PC-3 (cell line): ENCODE data around the gene RNF144B. TPM values are rescaled to one million over a fixed set of nuclear protein-coding genes. Genes with fewer than 3 reads are reported as not detected.

Experiments used
- ATAC-seq: fragments of 200-7000 bp; cut with Tn5 transposase; 2 replicates; pipeline ENCODE4 v1.9.1; 2020; ENCODE audit warnings: mild to moderate bottlenecking, moderate library complexity
- BruUV-seq: library from RNA; stranded (reverse); fragments of 400-500 nt; replicated peaks from 2 replicates; lab custom pipeline; 2021; lab: Mats Ljungman, UMichigan
- CTCF ChIA-PET: fragments of 300-600 bp; sonication (Branson Sonifier 250); formaldehyde crosslinking; loops from one replicate; lab custom pipeline; 2022; ENCODE audit warnings: antibody characterized with exemption; lab: Charles Lee
- POLR2A ChIA-PET: fragments of 300-600 bp; sonication (Branson Sonifier 250); formaldehyde crosslinking; loops from one replicate; lab custom pipeline; 2022; ENCODE audit warnings: antibody characterized with exemption; ENCODE audit not compliant: unreplicated experiment; lab: Charles Lee
- DNase-seq: peaks from one replicate; pipeline ENCODE4 v3.0.0-alpha.2; 2015
- H2AFZ ChIP-seq: fragments of 300-600 bp; sonication (generic); 2 replicates; pipeline ENCODE4 v1.6.0; 2016; ENCODE audit warnings: antibody characterized with exemption, low read length
- H3F3A ChIP-seq: fragments of 300-600 bp; sonication (generic); one replicate; pipeline ENCODE4 v1.6.0; 2017; ENCODE audit warnings: antibody characterized with exemption, low read length, control low read depth, mild to moderate bottlenecking; ENCODE audit not compliant: unreplicated experiment
- H3K27ac ChIP-seq: fragments of 300-600 bp; sonication (generic); 2 replicates; pipeline ENCODE4 v1.5.1; 2016; ENCODE audit warnings: mild to moderate bottlenecking, low read length
- H3K27me3 ChIP-seq: fragments of 300-600 bp; sonication (generic); 2 replicates; pipeline ENCODE4 v1.6.1; 2016; ENCODE audit warnings: low read length, mixed read lengths
- H3K36me3 ChIP-seq: fragments of 300-600 bp; sonication (generic); 2 replicates; pipeline ENCODE4 v1.6.1; 2016; ENCODE audit warnings: low read depth, mixed run types, low read length, mixed read lengths
- H3K4me1 ChIP-seq: fragments of 300-600 bp; sonication (generic); 2 replicates; pipeline ENCODE4 v1.5.1; 2016; ENCODE audit warnings: low read length; ENCODE audit not compliant: insufficient read depth
- H3K4me2 ChIP-seq: fragments of 300-600 bp; sonication (generic); 2 replicates; pipeline ENCODE4 v1.6.0; 2016; ENCODE audit warnings: low read length
- H3K4me3 ChIP-seq: fragments of 300-600 bp; sonication (generic); 2 replicates; pipeline ENCODE4 v1.5.1; 2016; ENCODE audit warnings: mild to moderate bottlenecking, low read length, mixed read lengths
- H3K79me2 ChIP-seq: fragments of 300-600 bp; sonication (generic); 2 replicates; pipeline ENCODE4 v1.6.1; 2017; ENCODE audit warnings: low read length, mixed read lengths
- H3K9ac ChIP-seq: fragments of 300-600 bp; sonication (generic); 2 replicates; pipeline ENCODE4 v1.6.0; 2016; ENCODE audit warnings: mild to moderate bottlenecking, low read length
- H3K9me2 ChIP-seq: fragments of 300-600 bp; sonication (generic); replicated peaks from 2 replicates; pipeline ENCODE4 v1.6.1; 2016; ENCODE audit warnings: mixed run types, low read length, mixed read lengths
- H3K9me3 ChIP-seq: fragments of 300-600 bp; sonication (generic); 2 replicates; pipeline ENCODE4 v1.6.1; 2016; ENCODE audit warnings: low read length, mixed read lengths
- H4K20me1 ChIP-seq: fragments of 300-600 bp; sonication (generic); 2 replicates; pipeline ENCODE4 v1.6.1; 2016; ENCODE audit warnings: low read length, mixed read lengths
- CTCF ChIP-seq: fragments of 300-600 bp; sonication (generic); conservative IDR thresholded peaks from 2 replicates; pipeline ENCODE4 v1.5.1; 2017; ENCODE audit warnings: antibody characterized with exemption, low read depth, mild to moderate bottlenecking, low read length
- EZH2 ChIP-seq: fragments of 300-600 bp; sonication (generic); IDR thresholded peaks from one replicate; pipeline ENCODE4 v1.6.1; 2017; ENCODE audit warnings: antibody characterized with exemption, mild to moderate bottlenecking, low read length; ENCODE audit not compliant: unreplicated experiment
- EZH2phosphoT487 ChIP-seq: fragments of 300-600 bp; sonication (generic); IDR thresholded peaks from 2 replicates; pipeline ENCODE4 v1.6.1; 2018; ENCODE audit warnings: mild to moderate bottlenecking, antibody characterized with exemption, low read length, borderline replicate concordance
- intact Hi-C: fragments of 100-400 bp; cut with micrococcal nuclease; formaldehyde crosslinking; loops from 2 replicates; pipeline ENCODE4 v1.9.0; 2023
- total RNA-seq: library from RNA; depleted of rRNA; stranded (reverse); fragments of >200 nt; gene quantifications from 2 replicates; pipeline ENCODE4 v1.2.3, GENCODE V29; 2014

RNF144B gene
- total RNA-seq, 1 experiment from 2014 or later, result 4.6 TPM

GRCh38 chr6:18500921-18501662, 113.9 kb downstream of the RNF144B start:
- BruUV-seq, result no TSS peak
- H3K27ac ChIP-seq, result no peak overlapping the region
- H3K9me2 ChIP-seq, result no peaks in the 10 kb centered on the region
- CTCF ChIA-PET, result interaction anchor here (0.5 kb wide), 1 partner anchor 178 kb away, joined by 9 read pairs; no protein-coding TSS in a partner anchor
- no peaks in the 10 kb centered on the region for H3K79me2 ChIP-seq
- TF ChIP-seq CTCF, result no peak
- no peak for TF ChIP-seq EZH2phosphoT487
- TF ChIP-seq EZH2, result no peak
- H3K27me3 ChIP-seq, result no peaks in the 10 kb centered on the region
- no peaks in the 10 kb centered on the region for H3F3A ChIP-seq
- H3K4me1 ChIP-seq, result peaks cover 6% of the 10 kb centered on the region; the same call in 1 of the 2 replicates
- no peaks in the 10 kb centered on the region for H4K20me1 ChIP-seq
- H3K4me3 ChIP-seq, result no peak overlapping the region
- ATAC-seq, result no peak
- H3K9me3 ChIP-seq, result no peaks in the 10 kb centered on the region
- intact Hi-C loops, result loop anchor here (5.0 to 10.0 kb wide), 3 partner anchors 239 to 686 kb away; partner anchors contain the start of genes DEK, KDM1B and TPMT
- H2AFZ ChIP-seq, result no peak overlapping the region
- DNase-seq, result no peak
- POLR2A ChIA-PET, result no interaction called here
- H3K36me3 ChIP-seq, result no peaks in the 10 kb centered on the region
- no peak overlapping the region for H3K4me2 ChIP-seq
- H3K9ac ChIP-seq, result no peak overlapping the region

- ATAC-seq, result no peak
- H3K9me2 ChIP-seq, result no peaks in the 10 kb centered on the region
- CTCF ChIA-PET, result interaction anchor here (0.5 kb wide), 1 partner anchor 178 kb away, joined by 9 read pairs; no protein-coding TSS in a partner anchor
Measured at GRCh38 chr6:18501663-18502013, 114.5 kb downstream of the RNF144B start.

More at GRCh38 chr6:18501663-18502013, 114.5 kb downstream of the RNF144B start:
- intact Hi-C loops, result loop anchor here (5.0 to 10.0 kb wide), 3 partner anchors 239 to 687 kb away; partner anchors contain the start of genes DEK, KDM1B and TPMT
- no peak for TF ChIP-seq EZH2phosphoT487
- TF ChIP-seq CTCF, result no peak
- no peak for TF ChIP-seq EZH2
- POLR2A ChIA-PET, result no interaction called here
- DNase-seq, result no peak
- Histone ChIP-seq H3K79me2 (no peaks in the 10 kb centered on the region), H3K9ac (no peak overlapping the region), H3K4me1 (peaks cover 6% of the 10 kb centered on the region; the same call in 1 of the 2 replicates), H3K36me3 (no peaks in the 10 kb centered on the region), H3K27ac (no peak overlapping the region), H3K27me3 (no peaks in the 10 kb centered on the region), H3K9me3 (no peaks in the 10 kb centered on the region), H3K4me2 (no peak overlapping the region), H3K4me3 (no peak overlapping the region), H4K20me1 (no peaks in the 10 kb centered on the region), H2AFZ (no peak overlapping the region), H3F3A (no peaks in the 10 kb centered on the region)
- BruUV-seq, result no TSS peak
